Neuronal stem cell (in vitro differentiated cells): ENCODE data around the gene TEPSIN.

Experiments used
- DNase-seq: peaks from one replicate; pipeline ENCODE4 v3.0.0-alpha.2; 2013; ENCODE audit warnings: low spot score
- H2AFZ ChIP-seq: one replicate; pipeline ENCODE4 v1.6.1; 2013; ENCODE audit warnings: mild to moderate bottlenecking, low read length, inconsistent platforms
- H2AK5ac ChIP-seq: 2 replicates; pipeline ENCODE4 v1.6.1; 2013; ENCODE audit warnings: low read depth, mild to moderate bottlenecking, inconsistent platforms, low read length, moderate library complexity, mixed read lengths
- H2BK120ac ChIP-seq: 2 replicates; pipeline ENCODE4 v1.6.1; 2013; ENCODE audit warnings: low read depth, mild to moderate bottlenecking, inconsistent platforms, low read length, moderate library complexity, mixed read lengths
- H2BK12ac ChIP-seq: one replicate; pipeline ENCODE4 v1.6.1; 2013; ENCODE audit warnings: low read length, inconsistent platforms
- H2BK15ac ChIP-seq: 2 replicates; pipeline ENCODE4 v1.6.1; 2013; ENCODE audit warnings: mild to moderate bottlenecking, low read length, inconsistent platforms, mixed read lengths
- H2BK5ac ChIP-seq: one replicate; pipeline ENCODE4 v1.6.1; 2013; ENCODE audit warnings: inconsistent platforms, mild to moderate bottlenecking, low read length, moderate library complexity
- H3K14ac ChIP-seq: one replicate; pipeline ENCODE4 v1.6.1; 2013; ENCODE audit warnings: low read length, inconsistent platforms
- H3K18ac ChIP-seq: 2 replicates; pipeline ENCODE4 v1.6.1; 2013; ENCODE audit warnings: low read length, inconsistent platforms
- H3K23ac ChIP-seq: 2 replicates; pipeline ENCODE4 v1.6.1; 2013; ENCODE audit warnings: low read depth, mild to moderate bottlenecking, mixed read lengths, low read length, inconsistent platforms; ENCODE audit not compliant: poor library complexity
- H3K27ac ChIP-seq: replicated peaks from 3 replicates; pipeline ENCODE4 v1.5.1; 2013; ENCODE audit warnings: low read length, inconsistent platforms
- H3K27me3 ChIP-seq, 3 experiments: 2 replicates each; pipeline ENCODE4 v1.6.1; 2013; ENCODE audit warnings: low read length in 3 of 3, mild to moderate bottlenecking in 2 of 3, inconsistent platforms in 1 of 3, low read depth in 1 of 3, mixed read lengths in 1 of 3, moderate library complexity in 1 of 3; ENCODE audit not compliant: control insufficient read depth in 3 of 3, insufficient read depth in 3 of 3
- H3K36me3 ChIP-seq, 2 donors: replicated peaks in 1 of 2; 2 replicates each; pipeline ENCODE4 v1.6.1; 2013; ENCODE audit warnings: low read length in 2 of 2; ENCODE audit not compliant: control insufficient read depth in 2 of 2, insufficient read depth in 2 of 2
- H3K4ac ChIP-seq: 2 replicates; pipeline ENCODE4 v1.6.1; 2013; ENCODE audit warnings: inconsistent platforms, mild to moderate bottlenecking, low read length, moderate library complexity
- H3K4me1 ChIP-seq, 2 donors: 1 replicate in 1 of 2; 2 replicates in 1 of 2; pipeline ENCODE4 v1.6.1; 2013; ENCODE audit warnings: low read length in 2 of 2, low read depth in 1 of 2; ENCODE audit not compliant: control insufficient read depth in 2 of 2, insufficient read depth in 1 of 2
- H3K4me2 ChIP-seq: one replicate; pipeline ENCODE4 v1.6.1; 2013; ENCODE audit warnings: mild to moderate bottlenecking, low read length, inconsistent platforms; ENCODE audit not compliant: insufficient read depth, poor library complexity, severe bottlenecking
- H3K4me3 ChIP-seq, 2 donors: 2 replicates each; pipeline ENCODE4 v1.5.1; 2013; ENCODE audit warnings: low read length in 2 of 2, mild to moderate bottlenecking in 2 of 2, inconsistent platforms in 1 of 2, moderate library complexity in 1 of 2
- H3K79me1 ChIP-seq: one replicate; pipeline ENCODE4 v1.6.1; 2013; ENCODE audit warnings: low read depth, mild to moderate bottlenecking, inconsistent platforms, low read length, moderate library complexity
- H3K9ac ChIP-seq: one replicate; pipeline ENCODE4 v1.6.1; 2013; ENCODE audit warnings: mild to moderate bottlenecking, low read depth, low read length, inconsistent platforms; ENCODE audit not compliant: poor library complexity
- H3K9me3 ChIP-seq, 2 donors: replicated peaks in 1 of 2; 2 replicates each; pipeline versions ENCODE3 to v1.6.1; 2013; ENCODE audit warnings: low read length in 2 of 2, mild to moderate bottlenecking in 2 of 2, inconsistent platforms in 1 of 2, low read depth in 1 of 2, mixed read lengths in 1 of 2, moderate library complexity in 1 of 2; ENCODE audit not compliant: control insufficient read depth in 2 of 2, insufficient read depth in 1 of 2
- H4K8ac ChIP-seq: one replicate; pipeline ENCODE4 v1.6.1; 2013; ENCODE audit warnings: low read depth, mild to moderate bottlenecking, inconsistent platforms, low read length, moderate library complexity
- H4K91ac ChIP-seq: one replicate; pipeline ENCODE4 v1.6.1; 2013; ENCODE audit warnings: low read length, low read depth, mild to moderate bottlenecking, inconsistent platforms; ENCODE audit not compliant: poor library complexity
- WGBS, 2 donors: extraction: QIAGEN DNeasy Blood & Tissue Kit; methylation state at CpG; one replicate each; pipeline ENCODE4 v1.1.7; 2013; ENCODE audit warnings: missing lambda C conversion rate in 2 of 2, mixed read lengths in 1 of 2; ENCODE audit not compliant: insufficient read length in 2 of 2, insufficient replicate concordance in 1 of 2; ENCODE audit errors: extremely low coverage in 2 of 2; 5-methylcytosine and 5-hydroxymethylcytosine counted together

The TEPSIN gene

GRCh38 chr17:81233811-81234505, 4.9 kb downstream of the TEPSIN start:
- H3K27me3 ChIP-seq, result no peaks in the 10 kb centered on the region
- H3K4me3 ChIP-seq, result no peak overlapping the region
- H2BK120ac ChIP-seq, result no peak overlapping the region
- H3K4me2 ChIP-seq, result no peak overlapping the region
- peaks cover 2 to 3% of the 10 kb centered on the region in 2 donors for H3K4me1 ChIP-seq
- H2AK5ac ChIP-seq, result no peak overlapping the region
- H3K18ac ChIP-seq, result no peak overlapping the region
- no peak overlapping the region for H4K91ac ChIP-seq
- H2BK5ac ChIP-seq, result peak overlapping the region; percentile 66
- H3K9ac ChIP-seq, result no peak overlapping the region
- H3K27ac ChIP-seq, result no peak overlapping the region
- no peak for DNase-seq
- no CpG with 5 or more reads among the region's 21 CpGs for WGBS, 2 donors
- no peak overlapping the region for H2BK12ac ChIP-seq
- no peak overlapping the region for H3K4ac ChIP-seq
- no peak overlapping the region for H2BK15ac ChIP-seq
- H3K9me3 ChIP-seq, result peaks cover 0 to 5% of the 10 kb centered on the region in 2 donors
- H4K8ac ChIP-seq, result no peak overlapping the region
- H3K79me1 ChIP-seq, result peaks cover 25% of the 10 kb centered on the region
- no peak overlapping the region for H2AFZ ChIP-seq
- peak overlapping the region; percentile 73 for H3K23ac ChIP-seq
- no peak overlapping the region for H3K14ac ChIP-seq
- H3K36me3 ChIP-seq, result peaks cover 11 to 24% of the 10 kb centered on the region in 2 donors

- Histone ChIP-seq H2AK5ac (no peak overlapping the region), H4K8ac (no peak overlapping the region), H2BK5ac (peak overlapping the region; percentile 66), H3K4ac (no peak overlapping the region), H3K23ac (peak overlapping the region; percentile 73), H3K27me3 (no peaks in the 10 kb centered on the region), H3K9me3 (peaks cover 0 to 5% of the 10 kb centered on the region in 2 donors), H3K79me1 (peaks cover 22% of the 10 kb centered on the region), H2AFZ (no peak overlapping the region), H3K4me3 (no peak overlapping the region), H3K4me2 (no peak overlapping the region), H2BK15ac (no peak overlapping the region), H3K27ac (no peak overlapping the region), H3K14ac (peak overlapping the region; percentile 31), H2BK120ac (no peak overlapping the region), H3K4me1 (peaks cover 2 to 3% of the 10 kb centered on the region in 2 donors), H2BK12ac (no peak overlapping the region), H3K9ac (peak overlapping the region; percentile 21), H3K36me3 (peaks cover 11 to 24% of the 10 kb centered on the region in 2 donors), H4K91ac (no peak overlapping the region), H3K18ac (no peak overlapping the region)
- WGBS, 2 donors, result no CpG with 5 or more reads among the region's 17 CpGs
- no peak for DNase-seq
These were observed 5.5 kb downstream of the TEPSIN start for GRCh38 chr17:81233316-81233715.

- Histone ChIP-seq H2BK120ac (no peak overlapping the region), H3K27ac (no peak overlapping the region), H3K4me2 (no peak overlapping the region), H3K79me1 (peaks cover 20% of the 10 kb centered on the region), H2BK15ac (no peak overlapping the region), H2AK5ac (no peak overlapping the region), H3K4ac (no peak overlapping the region), H2BK5ac (peak overlapping the region; percentile 66), H3K14ac (peak overlapping the region; percentile 31), H3K9ac (no peak overlapping the region), H3K18ac (no peak overlapping the region), H2AFZ (no peak overlapping the region), H4K91ac (no peak overlapping the region), H3K4me1 (peaks cover 0 to 1% of the 10 kb centered on the region in 2 donors), H3K27me3 (no peaks in the 10 kb centered on the region), H2BK12ac (no peak overlapping the region), H3K36me3 (peaks cover 11 to 24% of the 10 kb centered on the region in 2 donors), H3K9me3 (peaks cover 0 to 4% of the 10 kb centered on the region in 2 donors), H3K4me3 (no peak overlapping the region), H4K8ac (no peak overlapping the region), H3K23ac (peak overlapping the region; percentile 73)
- DNase-seq, result no peak
- WGBS, 2 donors, result no CpG with 5 or more reads among the region's 19 CpGs
These were observed 6.1 kb downstream of the TEPSIN start for GRCh38 chr17:81232616-81233241.

- Histone ChIP-seq H2BK120ac (no peak overlapping the region), H3K36me3 (peaks cover 11 to 24% of the 10 kb centered on the region in 2 donors), H3K4me2 (no peak overlapping the region), H3K9me3 (peaks cover 0 to 4% of the 10 kb centered on the region in 2 donors), H2AK5ac (no peak overlapping the region), H3K27me3 (no peaks in the 10 kb centered on the region), H4K8ac (no peak overlapping the region), H3K14ac (no peak overlapping the region), H2AFZ (no peak overlapping the region), H3K4ac (no peak overlapping the region), H3K79me1 (peaks cover 20% of the 10 kb centered on the region), H3K4me3 (no peak overlapping the region), H2BK5ac (no peak overlapping the region), H3K18ac (no peak overlapping the region), H3K9ac (no peak overlapping the region), H4K91ac (no peak overlapping the region), H3K23ac (no peak overlapping the region), H2BK12ac (peak overlapping the region; percentile 12), H2BK15ac (no peak overlapping the region), H3K27ac (no peak overlapping the region), H3K4me1 (no peaks in the 10 kb centered on the region)
- no peak for DNase-seq
- WGBS, 2 donors, result no CpG with 5 or more reads among the region's 43 CpGs
These were observed 6.9 kb downstream of the TEPSIN start for GRCh38 chr17:81231766-81232581.
